ENCODE data around the gene PHF13.
A peak's percentile ranks its signal among the peaks of the same experiment; 100 is the strongest.

PHF13 gene

GRCh38 chr1:6579374-6580118, 34.0 kb upstream of the PHF13 start, which contains the start of gene ZBTB48:
Gene ZBTB48, plus strand, starts transcription at chr1:6579994. Its CDS starts 616 bp downstream, at chr1:6580610.
- Histone ChIP-seq H3K4me1 (ENCODE audit: control insufficient read depth, insufficient read depth, low read length, poor library complexity, severe bottlenecking) (peaks cover 20% of the 10 kb centered on the region), H3K27ac (ENCODE audit: low read depth, low read length, severe bottlenecking) (peak within 1 kb of the TSS; percentile 88), H3K36me3 (ENCODE audit: control insufficient read depth, insufficient read depth, low read length) (peaks cover 11% of the 10 kb centered on the region), H3K9me3 (ENCODE audit: control insufficient read depth, low read length) (no peaks in the 10 kb centered on the region), H3K4me3 (ENCODE audit: extremely low read depth, insufficient read depth, low read length, poor library complexity, severe bottlenecking) (peak within 1 kb of the TSS; percentile 90)
- 22% methylated on average over 44 to 55 of the region's 58 CpGs for WGBS, 2 experiments (ENCODE audit: insufficient coverage in 2 of 2)

- Histone ChIP-seq H3K4me1 (ENCODE audit: control insufficient read depth, insufficient read depth, low read length, poor library complexity, severe bottlenecking) (peaks cover 20% of the 10 kb centered on the region), H3K27ac (ENCODE audit: low read depth, low read length, severe bottlenecking) (peak overlapping the region; percentile 49), H3K36me3 (ENCODE audit: control insufficient read depth, insufficient read depth, low read length) (peaks cover 11% of the 10 kb centered on the region), H3K9me3 (ENCODE audit: control insufficient read depth, low read length) (no peaks in the 10 kb centered on the region), H3K4me3 (ENCODE audit: extremely low read depth, insufficient read depth, low read length, poor library complexity, severe bottlenecking) (peak overlapping the region; percentile 90)
- WGBS, 2 experiments (ENCODE audit: insufficient coverage in 2 of 2), result 2 to 3% methylated on average over 7 to 25 of the region's 30 CpGs
Measured at GRCh38 chr1:6580119-6580592, 33.4 kb upstream of the PHF13 start.

GRCh38 chr1:6580593-6581409, 32.7 kb upstream of the PHF13 start:
- Histone ChIP-seq H3K27ac (ENCODE audit: low read depth, low read length, severe bottlenecking) (peak overlapping the region; percentile 49), H3K4me1 (ENCODE audit: control insufficient read depth, insufficient read depth, low read length, poor library complexity, severe bottlenecking) (peaks cover 20% of the 10 kb centered on the region), H3K36me3 (ENCODE audit: control insufficient read depth, insufficient read depth, low read length) (peaks cover 11% of the 10 kb centered on the region), H3K4me3 (ENCODE audit: extremely low read depth, insufficient read depth, low read length, poor library complexity, severe bottlenecking) (peak overlapping the region; percentile 90), H3K9me3 (ENCODE audit: control insufficient read depth, low read length) (no peaks in the 10 kb centered on the region)
- WGBS, 2 experiments (ENCODE audit: insufficient coverage in 2 of 2), result 56 to 57% methylated on average over 15 to 19 of the region's 19 CpGs

- peaks cover 20% of the 10 kb centered on the region for H3K4me1 ChIP-seq (ENCODE audit: control insufficient read depth, insufficient read depth, low read length, poor library complexity, severe bottlenecking)
- H3K36me3 ChIP-seq (ENCODE audit: control insufficient read depth, insufficient read depth, low read length), result peaks cover 13% of the 10 kb centered on the region
- WGBS, 2 experiments (ENCODE audit: insufficient coverage in 2 of 2), result 97 to 100% methylated on average over 4 to 10 of the region's 10 CpGs
- no peaks in the 10 kb centered on the region for H3K9me3 ChIP-seq (ENCODE audit: control insufficient read depth, low read length)
- no peak overlapping the region for H3K27ac ChIP-seq (ENCODE audit: low read depth, low read length, severe bottlenecking)
- no peak overlapping the region for H3K4me3 ChIP-seq (ENCODE audit: extremely low read depth, insufficient read depth, low read length, poor library complexity, severe bottlenecking)
Measured at GRCh38 chr1:6581561-6582305, 31.8 kb upstream of the PHF13 start.

GRCh38 chr1:6582370-6582769, 31.2 kb upstream of the PHF13 start:
- WGBS, 2 experiments (ENCODE audit: insufficient coverage in 2 of 2), result 89 to 100% methylated on average over 1 of the region's 1 CpG
- Histone ChIP-seq H3K4me3 (ENCODE audit: extremely low read depth, insufficient read depth, low read length, poor library complexity, severe bottlenecking) (no peak overlapping the region), H3K36me3 (ENCODE audit: control insufficient read depth, insufficient read depth, low read length) (peaks cover 15% of the 10 kb centered on the region), H3K27ac (ENCODE audit: low read depth, low read length, severe bottlenecking) (no peak overlapping the region), H3K4me1 (ENCODE audit: control insufficient read depth, insufficient read depth, low read length, poor library complexity, severe bottlenecking) (peaks cover 20% of the 10 kb centered on the region), H3K9me3 (ENCODE audit: control insufficient read depth, low read length) (no peaks in the 10 kb centered on the region)

- Histone ChIP-seq H3K36me3 (ENCODE audit: control insufficient read depth, insufficient read depth, low read length) (peaks cover 27% of the 10 kb centered on the region), H3K4me3 (ENCODE audit: extremely low read depth, insufficient read depth, low read length, poor library complexity, severe bottlenecking) (no peak overlapping the region), H3K27ac (ENCODE audit: low read depth, low read length, severe bottlenecking) (no peak overlapping the region), H3K9me3 (ENCODE audit: control insufficient read depth, low read length) (no peaks in the 10 kb centered on the region), H3K4me1 (ENCODE audit: control insufficient read depth, insufficient read depth, low read length, poor library complexity, severe bottlenecking) (peaks cover 15% of the 10 kb centered on the region)
- WGBS, 2 experiments (ENCODE audit: insufficient coverage in 2 of 2), result 89 to 92% methylated on average over 17 to 18 of the region's 21 CpGs
Measured at GRCh38 chr1:6584126-6585080, 29.1 kb upstream of the PHF13 start.

GRCh38 chr1:6585081-6585722, 28.3 kb upstream of the PHF13 start:
- H3K4me1 ChIP-seq (ENCODE audit: control insufficient read depth, insufficient read depth, low read length, poor library complexity, severe bottlenecking), result peaks cover 14% of the 10 kb centered on the region
- no peak overlapping the region for H3K4me3 ChIP-seq (ENCODE audit: extremely low read depth, insufficient read depth, low read length, poor library complexity, severe bottlenecking)
- no peaks in the 10 kb centered on the region for H3K9me3 ChIP-seq (ENCODE audit: control insufficient read depth, low read length)
- H3K36me3 ChIP-seq (ENCODE audit: control insufficient read depth, insufficient read depth, low read length), result peaks cover 35% of the 10 kb centered on the region
- no peak overlapping the region for H3K27ac ChIP-seq (ENCODE audit: low read depth, low read length, severe bottlenecking)
- 91 to 93% methylated on average over 11 to 12 of the region's 12 CpGs for WGBS, 2 experiments (ENCODE audit: insufficient coverage in 2 of 2)

GRCh38 chr1:6585841-6586240, 27.7 kb upstream of the PHF13 start:
- 91 to 99% methylated on average over 4 to 7 of the region's 7 CpGs for WGBS, 2 experiments (ENCODE audit: insufficient coverage in 2 of 2)
- no peaks in the 10 kb centered on the region for H3K9me3 ChIP-seq (ENCODE audit: control insufficient read depth, low read length)
- H3K36me3 ChIP-seq (ENCODE audit: control insufficient read depth, insufficient read depth, low read length), result peaks cover 41% of the 10 kb centered on the region
- peaks cover 8% of the 10 kb centered on the region for H3K4me1 ChIP-seq (ENCODE audit: control insufficient read depth, insufficient read depth, low read length, poor library complexity, severe bottlenecking)
- no peak overlapping the region for H3K27ac ChIP-seq (ENCODE audit: low read depth, low read length, severe bottlenecking)
- no peak overlapping the region for H3K4me3 ChIP-seq (ENCODE audit: extremely low read depth, insufficient read depth, low read length, poor library complexity, severe bottlenecking)

GRCh38 chr1:6586404-6586816, 27.1 kb upstream of the PHF13 start:
- H3K4me3 ChIP-seq (ENCODE audit: extremely low read depth, insufficient read depth, low read length, poor library complexity, severe bottlenecking), result no peak overlapping the region
- 86 to 94% methylated on average over 9 to 11 of the region's 11 CpGs for WGBS, 2 experiments (ENCODE audit: insufficient coverage in 2 of 2)
- no peak overlapping the region for H3K27ac ChIP-seq (ENCODE audit: low read depth, low read length, severe bottlenecking)
- H3K36me3 ChIP-seq (ENCODE audit: control insufficient read depth, insufficient read depth, low read length), result peaks cover 47% of the 10 kb centered on the region
- no peaks in the 10 kb centered on the region for H3K9me3 ChIP-seq (ENCODE audit: control insufficient read depth, low read length)
- peaks cover 3% of the 10 kb centered on the region for H3K4me1 ChIP-seq (ENCODE audit: control insufficient read depth, insufficient read depth, low read length, poor library complexity, severe bottlenecking)
